A549 (cell line): Measurements from ENCODE around the gene PASK. TPM values are rescaled to one million over a fixed set of nuclear protein-coding genes. Genes with fewer than 3 reads are reported as not detected.

ENCODE experiments used
- ATAC-seq, 2 experiments: fragments of 200-7000 bp in 1 of 2; fragments of >200 bp in 1 of 2; cut with Nextera tagmentation in 1 of 2; cut with Tn5 transposase in 1 of 2; 3 replicates each; pipeline versions ENCODE4 v1.8.0 to v1.9.1; 2018 to 2020; ENCODE audit warnings: mild to moderate bottlenecking in 1 of 2, moderate library complexity in 1 of 2
- CTCF ChIA-PET: fragments of 300-600 bp; sonication (Branson Sonifier 250); formaldehyde crosslinking; extraction: SDS; loops from one replicate; lab custom pipeline; 2021; ENCODE audit warnings: antibody characterized with exemption, inconsistent platforms; lab: Yijun Ruan, JAX
- POLR2A ChIA-PET: fragments of 350-600 bp; formaldehyde crosslinking; extraction: SDS; loops from one replicate; lab custom pipeline; 2021; ENCODE audit warnings: antibody characterized with exemption, inconsistent platforms; lab: Yijun Ruan, JAX
- DNase-seq, 2 experiments: peaks; one replicate each; pipeline versions ENCODE4 v3.0.0 to v3.0.0-alpha.2; 2011 to 2016; ENCODE audit warnings: low read depth in 1 of 2, low spot score in 1 of 2
- FAIRE-seq: peaks from 2 replicates; lab custom pipeline; 2011; peaks lifted over from hg19 to GRCh38; lab: Jason Lieb, UNC
- H3K27ac ChIP-seq, 2 experiments: fragments of >200 bp; sonication (Bioruptor Twin); formaldehyde crosslinking; 3 replicates each; pipeline ENCODE4 v1.5.1; 2016 to 2017
- H3K4me1 ChIP-seq: fragments of >200 bp; sonication (Bioruptor Twin); formaldehyde crosslinking; 3 replicates; pipeline ENCODE4 v1.6.1; 2016
- H3K4me2 ChIP-seq: fragments of >200 bp; sonication (Bioruptor Twin); formaldehyde crosslinking; 3 replicates; pipeline ENCODE4 v1.6.1; 2016
- H3K4me3 ChIP-seq: fragments of >200 bp; sonication (Bioruptor Twin); formaldehyde crosslinking; 3 replicates; pipeline ENCODE4 v1.5.1; 2016
- H3K9me3 ChIP-seq: fragments of >200 bp; sonication (Bioruptor Twin); formaldehyde crosslinking; 3 replicates; pipeline ENCODE4 v1.6.1; 2016
- CBX2 ChIP-seq: fragments of 200-600 bp; sonication (generic); IDR thresholded peaks from 2 replicates; pipeline ENCODE4 v1.6.1; 2016; ENCODE audit warnings: low read depth, mild to moderate bottlenecking, borderline replicate concordance
- CBX8 ChIP-seq: fragments of 200-600 bp; sonication (generic); IDR thresholded peaks from 2 replicates; pipeline ENCODE4 v1.6.1; 2016
- CEBPB ChIP-seq, 2 experiments: fragments of >200 bp in 1 of 2; sonication (Bioruptor Twin) in 1 of 2; formaldehyde crosslinking in 1 of 2; IDR thresholded peaks; 2 replicates each; pipeline ENCODE4 v1.6.1; 2012 to 2016
- EHMT2 ChIP-seq: fragments of 200-600 bp; sonication (generic); IDR thresholded peaks from 2 replicates; pipeline ENCODE4 v1.6.1; 2016; ENCODE audit warnings: antibody characterized with exemption, low read depth, mild to moderate bottlenecking, moderate library complexity
- ESRRA ChIP-seq: fragments of 150-350 bp; IDR thresholded peaks from 2 replicates; pipeline ENCODE4 v1.6.1; 2014; ENCODE audit warnings: mild to moderate bottlenecking, low read length, borderline replicate concordance
- FOSL2 ChIP-seq, 2 experiments: fragments of 450-650 bp in 1 of 2; fragments of >200 bp in 1 of 2; sonication (Bioruptor Twin) in 1 of 2; formaldehyde crosslinking; IDR thresholded peaks; 2 replicates each; pipeline versions ENCODE4 v1.5.0 to v1.6.1; 2016 to 2020; ENCODE audit warnings: mild to moderate bottlenecking in 1 of 2, moderate library complexity in 1 of 2
- FOXS1 ChIP-seq: fragments of 250-450 bp; sonication (Bioruptor Pico); IDR thresholded peaks from 2 replicates; pipeline ENCODE4 v1.5.0; 2020; ENCODE audit warnings: mild to moderate bottlenecking, moderate library complexity
- GATA3 ChIP-seq: IDR thresholded peaks from 2 replicates; pipeline ENCODE4 v1.6.1; 2012; ENCODE audit warnings: borderline replicate concordance
- HEYL ChIP-seq: fragments of 250-450 bp; sonication (Bioruptor Pico); IDR thresholded peaks from 2 replicates; pipeline ENCODE4 v1.8.0; 2021; ENCODE audit warnings: mild to moderate bottlenecking, moderate library complexity
- HOXB5 ChIP-seq: fragments of 250-450 bp; sonication (Bioruptor Pico); IDR thresholded peaks from 2 replicates; pipeline ENCODE4 v1.5.0; 2020; ENCODE audit warnings: mild to moderate bottlenecking, moderate library complexity
- JUNB ChIP-seq: fragments of >200 bp; sonication (Bioruptor Twin); formaldehyde crosslinking; IDR thresholded peaks from 2 replicates; pipeline ENCODE4 v1.6.1; 2016
- MAFK ChIP-seq: fragments of 450-650 bp; IDR thresholded peaks from 2 replicates; pipeline ENCODE4 v1.6.1; 2014; ENCODE audit not compliant: partially characterized antibody
- MAZ ChIP-seq: fragments of 150-350 bp; IDR thresholded peaks from 2 replicates; pipeline ENCODE4 v1.6.1; 2014; ENCODE audit warnings: antibody characterized with exemption, low read depth, low read length, borderline replicate concordance
- NFE2L2 ChIP-seq: fragments of 150-350 bp; conservative IDR thresholded peaks from 2 replicates; pipeline ENCODE4 v1.6.1; 2014; ENCODE audit warnings: low read length
- POLR2AphosphoS2 ChIP-seq: conservative IDR thresholded peaks from 2 replicates; pipeline ENCODE4 v1.6.1; 2012; ENCODE audit warnings: low read length, improper control_type of control experiment, inconsistent platforms
- RARB ChIP-seq: fragments of 250-450 bp; sonication (Bioruptor Pico); IDR thresholded peaks from 2 replicates; pipeline ENCODE4 v1.8.0; 2021; ENCODE audit warnings: mild to moderate bottlenecking, moderate library complexity
- TFCP2L1 ChIP-seq: fragments of 250-450 bp; sonication (Bioruptor Pico); IDR thresholded peaks from 2 replicates; pipeline ENCODE4 v1.5.0; 2021; ENCODE audit warnings: mild to moderate bottlenecking
- ZNF302 ChIP-seq: fragments of 250-450 bp; sonication (Bioruptor Pico); IDR thresholded peaks from 2 replicates; pipeline ENCODE4 v1.9.0; 2021; ENCODE audit warnings: inconsistent platforms, mild to moderate bottlenecking, moderate library complexity
- WGBS: methylation state at CpG from one replicate; pipeline ENCODE4 v1.1.6; 2017; ENCODE audit errors: missing lambda C conversion rate; 5-methylcytosine and 5-hydroxymethylcytosine counted together
- polyA plus RNA-seq, 4 experiments: library from polyadenylated mRNA; depleted of rRNA in 3 of 4; stranded (reverse); fragments of >200 nt; fragmentation: RNase III in 1 of 4; extraction: RNeasy Plus Mini Kit Qiagen cat#74134 plus additional on column Dnase treatment in 1 of 4; gene quantifications; 2 replicates in 3 of 4; 3 replicates in 1 of 4; pipeline ENCODE4 v1.2.3, GENCODE V29; 2011 to 2017
- TF ChIP-seq, protein P1 (sequence below): fragments of >200 bp; sonication (Bioruptor Twin); formaldehyde crosslinking; IDR thresholded peaks from 2 replicates; pipeline ENCODE4 v1.6.1; 2016
- TF ChIP-seq, protein P2 (sequence below): fragments of 250-450 bp; sonication (Bioruptor Pico); IDR thresholded peaks from 2 replicates; pipeline ENCODE4 v1.5.0; 2020; ENCODE audit warnings: low read depth, mild to moderate bottlenecking, moderate library complexity
- TF ChIP-seq, protein P3 (sequence below): fragments of 250-450 bp; sonication (Bioruptor Pico); IDR thresholded peaks from 2 replicates; pipeline ENCODE4 v1.5.0; 2021; ENCODE audit warnings: mild to moderate bottlenecking, moderate library complexity, borderline replicate concordance
- TF ChIP-seq, protein P4 (sequence below): IDR thresholded peaks from 2 replicates; pipeline ENCODE4 v1.6.1; 2012; ENCODE audit warnings: low read depth, borderline replicate concordance

Gene PASK
- polyA plus RNA-seq, 2 of the 4 experiments (the other 2 are of a cell fraction), result 7.4 to 12.4 TPM

DNA sequence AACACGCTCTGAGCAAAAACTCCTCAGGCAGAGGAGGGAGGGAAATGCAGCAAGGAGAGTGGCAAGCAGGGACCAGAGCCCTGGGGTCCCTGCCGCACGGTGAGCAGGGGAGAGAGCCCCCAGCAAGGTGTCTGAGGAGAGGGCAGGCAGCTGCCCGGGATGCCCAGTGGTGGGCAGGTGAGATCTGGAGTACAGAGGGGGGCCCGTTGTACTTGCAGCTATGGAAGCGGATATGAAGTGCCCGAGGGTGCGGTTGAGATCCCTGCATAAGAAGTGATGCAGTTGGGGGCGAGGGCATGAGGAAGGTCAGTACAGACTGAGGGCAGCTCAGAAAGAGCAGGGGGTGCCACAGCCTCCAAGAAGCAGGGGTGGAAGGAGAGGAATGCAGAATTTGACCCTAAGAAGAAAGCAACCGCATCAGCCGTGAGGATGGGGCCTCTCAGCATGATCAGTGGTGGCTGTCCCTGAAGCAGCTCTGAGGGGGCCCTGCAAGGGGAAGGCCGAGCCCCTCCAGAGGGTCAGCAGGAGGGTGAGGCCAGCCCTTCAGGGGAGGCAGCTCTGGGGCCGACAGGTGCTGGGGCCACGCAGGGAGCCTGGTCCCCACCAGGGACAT, 76.6 kb downstream of the PASK start:
- no peak for TF ChIP-seq CBX8
- TF ChIP-seq ZNF302 (CRISPR knock-in tag), result no peak
- TF ChIP-seq FOXS1 (CRISPR knock-in tag), result no peak
- TF ChIP-seq, protein P1, sequence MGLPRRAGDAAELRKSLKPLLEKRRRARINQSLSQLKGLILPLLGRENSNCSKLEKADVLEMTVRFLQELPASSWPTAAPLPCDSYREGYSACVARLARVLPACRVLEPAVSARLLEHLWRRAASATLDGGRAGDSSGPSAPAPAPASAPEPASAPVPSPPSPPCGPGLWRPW, result no peak
- TF ChIP-seq TFCP2L1, result no peak
- TF ChIP-seq, protein P2, sequence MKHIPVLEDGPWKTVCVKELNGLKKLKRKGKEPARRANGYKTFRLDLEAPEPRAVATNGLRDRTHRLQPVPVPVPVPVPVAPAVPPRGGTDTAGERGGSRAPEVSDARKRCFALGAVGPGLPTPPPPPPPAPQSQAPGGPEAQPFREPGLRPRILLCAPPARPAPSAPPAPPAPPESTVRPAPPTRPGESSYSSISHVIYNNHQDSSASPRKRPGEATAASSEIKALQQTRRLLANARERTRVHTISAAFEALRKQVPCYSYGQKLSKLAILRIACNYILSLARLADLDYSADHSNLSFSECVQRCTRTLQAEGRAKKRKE (CRISPR knock-in tag), result no peak
- TF ChIP-seq EHMT2, result no peak
- TF ChIP-seq POLR2AphosphoS2, result no peak
- TF ChIP-seq ESRRA, result no peak
- TF ChIP-seq MAFK, result no peak
- TF ChIP-seq GATA3, result no peak
- Histone ChIP-seq H3K9me3 (no peaks in the 10 kb centered on the region), H3K4me2 (no peak overlapping the region), H3K4me1 (no peaks in the 10 kb centered on the region), H3K4me3 (no peak overlapping the region), H3K27ac (no peak overlapping the region)
- FAIRE-seq (no peak), DNase-seq (no peak), ATAC-seq (no peak)
- WGBS, result 68% methylated on average over 14 of the region's 14 CpGs
- CTCF ChIA-PET, result interaction anchor here (0.8 to 1.5 kb wide), 4 partner anchors 8 to 197 kb away, joined by 3 to 5 read pairs (median 4); partner anchors contain the start of gene PPP1R7
- POLR2A ChIA-PET, result no interaction called here

DNA sequence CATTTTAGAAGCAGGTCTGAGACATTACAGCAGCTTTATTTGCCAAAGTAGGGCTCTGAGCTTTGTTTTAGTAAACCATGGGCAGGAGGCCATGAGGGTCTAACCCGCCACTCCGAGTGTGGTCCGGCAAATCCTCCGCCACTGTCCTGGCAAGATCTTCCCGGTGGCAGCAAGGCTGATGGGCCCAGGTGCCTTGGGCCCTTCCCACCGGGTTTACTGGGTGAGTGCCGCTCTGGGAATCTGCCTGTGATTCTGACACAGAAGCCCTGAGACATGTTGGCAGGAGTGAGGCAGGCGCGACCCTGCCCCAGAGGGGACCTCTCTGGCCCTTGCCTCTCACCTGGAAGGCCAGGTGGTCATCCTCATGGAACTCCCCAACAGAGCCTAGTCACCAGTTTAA, 77.1 kb downstream of the PASK start:
- ChIA-PET POLR2A (no interaction called here), CTCF (interaction anchor here (0.9 to 1.4 kb wide), 2 partner anchors 9 to 12 kb away, joined by 3 to 6 read pairs; no protein-coding TSS in a partner anchor)
- Histone ChIP-seq H3K4me1 (no peaks in the 10 kb centered on the region), H3K4me3 (no peak overlapping the region), H3K9me3 (no peaks in the 10 kb centered on the region), H3K4me2 (no peak overlapping the region), H3K27ac (no peak overlapping the region)
- TF ChIP-seq FOSL2 (IDR thresholded peaks at IDR 0.05) (no peak), FOSL2 (CRISPR knock-in tag; IDR thresholded peaks at IDR 0.05) (no peak), JUNB (no peak), TFCP2L1 (no peak), HEYL (no peak), MAFK (no peak), HOXB5 (CRISPR knock-in tag) (no peak), NFE2L2 (no peak), CBX2 (no peak), MAZ (no peak), CEBPB (IDR thresholded peaks at IDR 0.05) (no peak), RARB (CRISPR knock-in tag) (no peak)
- TF ChIP-seq, protein P3, sequence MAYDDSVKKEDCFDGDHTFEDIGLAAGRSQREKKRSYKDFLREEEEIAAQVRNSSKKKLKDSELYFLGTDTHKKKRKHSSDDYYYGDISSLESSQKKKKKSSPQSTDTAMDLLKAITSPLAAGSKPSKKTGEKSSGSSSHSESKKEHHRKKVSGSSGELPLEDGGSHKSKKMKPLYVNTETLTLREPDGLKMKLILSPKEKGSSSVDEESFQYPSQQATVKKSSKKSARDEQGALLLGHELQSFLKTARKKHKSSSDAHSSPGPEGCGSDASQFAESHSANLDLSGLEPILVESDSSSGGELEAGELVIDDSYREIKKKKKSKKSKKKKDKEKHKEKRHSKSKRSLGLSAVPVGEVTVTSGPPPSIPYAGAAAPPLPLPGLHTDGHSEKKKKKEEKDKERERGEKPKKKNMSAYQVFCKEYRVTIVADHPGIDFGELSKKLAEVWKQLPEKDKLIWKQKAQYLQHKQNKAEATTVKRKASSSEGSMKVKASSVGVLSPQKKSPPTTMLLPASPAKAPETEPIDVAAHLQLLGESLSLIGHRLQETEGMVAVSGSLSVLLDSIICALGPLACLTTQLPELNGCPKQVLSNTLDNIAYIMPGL (CRISPR knock-in tag), result no peak
- TF ChIP-seq, protein P2 (CRISPR knock-in tag), result no peak
- TF ChIP-seq, protein P4, sequence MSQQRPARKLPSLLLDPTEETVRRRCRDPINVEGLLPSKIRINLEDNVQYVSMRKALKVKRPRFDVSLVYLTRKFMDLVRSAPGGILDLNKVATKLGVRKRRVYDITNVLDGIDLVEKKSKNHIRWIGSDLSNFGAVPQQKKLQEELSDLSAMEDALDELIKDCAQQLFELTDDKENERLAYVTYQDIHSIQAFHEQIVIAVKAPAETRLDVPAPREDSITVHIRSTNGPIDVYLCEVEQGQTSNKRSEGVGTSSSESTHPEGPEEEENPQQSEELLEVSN, result no peak
- TF ChIP-seq, protein P1, result no peak
- FAIRE-seq, result no peak
- ATAC-seq, result no peak
- WGBS, result 82% methylated on average over 9 of the region's 9 CpGs
- DNase-seq, result no peak
